K562 (cell line): Measurements from ENCODE around the gene TERB1. TPM values are rescaled to one million over a fixed set of nuclear protein-coding genes. Genes with fewer than 3 reads are reported as not detected.
A peak's percentile ranks its signal among the peaks of the same experiment; 100 is the strongest.

ENCODE experiments used
- C11orf30 ChIP-seq: fragments of 450-650 bp; IDR thresholded peaks from 2 replicates; pipeline ENCODE4 v1.6.1; 2016; ENCODE audit warnings: low read depth, mild to moderate bottlenecking
- CBFB ChIP-seq: sonication (generic); formaldehyde crosslinking; IDR thresholded peaks from 2 replicates; pipeline ENCODE4 v1.4.0; 2020; ENCODE audit warnings: mild to moderate bottlenecking, missing genetic modification reagents
- CLOCK ChIP-seq: fragments of 250-450 bp; sonication (Bioruptor Pico); IDR thresholded peaks from 2 replicates; pipeline ENCODE4 v1.4.0; 2020; ENCODE audit warnings: mild to moderate bottlenecking, moderate library complexity, borderline replicate concordance
- EP400 ChIP-seq: fragments of 450-650 bp; IDR thresholded peaks from 2 replicates; pipeline ENCODE4 v1.6.1; 2017; ENCODE audit warnings: antibody characterized with exemption, mild to moderate bottlenecking, moderate library complexity
- ERF ChIP-seq: fragments of 450-650 bp; formaldehyde crosslinking; IDR thresholded peaks from 2 replicates; pipeline ENCODE4 v1.4.0; 2020; ENCODE audit warnings: mild to moderate bottlenecking, mixed read lengths
- GATAD2B ChIP-seq: fragments of 450-650 bp; IDR thresholded peaks from 2 replicates; pipeline ENCODE4 v1.6.1; 2017; ENCODE audit warnings: mild to moderate bottlenecking, borderline replicate concordance
- HLTF ChIP-seq: fragments of 450-650 bp; IDR thresholded peaks from 2 replicates; pipeline ENCODE4 v1.6.1; 2016
- KLF13 ChIP-seq: fragments of 450-650 bp; IDR thresholded peaks from 2 replicates; pipeline ENCODE4 v1.6.1; 2016; ENCODE audit warnings: missing genetic modification characterization, low read depth, mild to moderate bottlenecking, missing compliant biosample characterization, moderate library complexity, borderline replicate concordance
- MITF ChIP-seq: IDR thresholded peaks from 2 replicates; pipeline ENCODE4 v1.6.1; 2014; ENCODE audit warnings: antibody characterized with exemption
- MNT ChIP-seq, 2 experiments: fragments of 450-650 bp; conservative IDR thresholded peaks; 2 replicates each; pipeline ENCODE4 v1.6.1; 2017; ENCODE audit warnings: mild to moderate bottlenecking in 2 of 2, moderate library complexity in 2 of 2
- PKNOX1 ChIP-seq: fragments of 450-650 bp; IDR thresholded peaks from 2 replicates; pipeline ENCODE4 v1.6.1; 2016
- THAP12 ChIP-seq: fragments of 250-450 bp; sonication (Bioruptor Pico); IDR thresholded peaks from 2 replicates; pipeline ENCODE4 v1.9.0; 2021; ENCODE audit warnings: mild to moderate bottlenecking, inconsistent platforms
- ZNF184 ChIP-seq: sonication (generic); formaldehyde crosslinking; IDR thresholded peaks from 2 replicates; pipeline ENCODE4 v1.5.0; 2020; ENCODE audit warnings: missing genetic modification reagents
- ZNF3 ChIP-seq: fragments of 250-450 bp; sonication (Bioruptor Pico); IDR thresholded peaks from 2 replicates; pipeline ENCODE4 v1.5.0; 2021; ENCODE audit warnings: mild to moderate bottlenecking, moderate library complexity
- ZNF41 ChIP-seq: fragments of 250-450 bp; sonication (Bioruptor Pico); conservative IDR thresholded peaks from 2 replicates; pipeline ENCODE4 v1.4.0; 2020; ENCODE audit warnings: mild to moderate bottlenecking
- polyA plus RNA-seq, 8 experiments: library from polyadenylated mRNA; depleted of rRNA in 4 of 8; stranded (reverse) in 5 of 8; unstranded in 3 of 8; fragments of >200 nt; fragmentation: Nextera tagmentation in 2 of 8; fragmentation: Illumina TruSeq in 1 of 8; extraction: Ambion mirVana in 2 of 8; extraction: Trizol in 1 of 8; gene quantifications; 2 replicates each; pipeline versions ENCODE4 v1.2.1 to v1.2.3, GENCODE V29; 2011 to 2014; ENCODE audit warnings: inconsistent platforms in 1 of 8, missing spikeins in 1 of 8
- total RNA-seq, 7 experiments: library from RNA; depleted of rRNA in 6 of 7; stranded (reverse); fragments of >200 nt in 6 of 7; fragmentation: Illumina TruSeq in 2 of 7; extraction: Trizol in 2 of 7; gene quantifications; 2 replicates each; pipeline versions ENCODE4 v1.2.1 to v1.2.3, GENCODE V29; 2011 to 2021; ENCODE audit warnings: low replicate concordance in 1 of 7

Gene TERB1
- total and polyA plus RNA-seq, 9 of the 15 experiments (the other 6 are each of a cell fraction or from before 2014, with no cell fraction given): not detected

- TF ChIP-seq PKNOX1: no peak
- TF ChIP-seq KLF13 (tag): no peak
- TF ChIP-seq ERF (CRISPR knock-in tag): peak; percentile 80; the same call in 1 of the 2 replicates
- no peak for TF ChIP-seq HLTF
- TF ChIP-seq ZNF3: no peak
- peak; percentile 41; the same call in 1 of the 2 replicates for TF ChIP-seq EP400
- no peak for TF ChIP-seq CLOCK (CRISPR knock-in tag)
- TF ChIP-seq ZNF184 (CRISPR knock-in tag): no peak
- TF ChIP-seq GATAD2B: peak; percentile 98
- no peak for TF ChIP-seq CBFB (CRISPR knock-in tag)
- peak in 1 of 2 experiments; percentile 38; a peak in 2 of 4 replicates for TF ChIP-seq MNT (conservative IDR thresholded peaks at IDR 0.05)
- no peak for TF ChIP-seq C11orf30
- TF ChIP-seq ZNF41 (CRISPR knock-in tag): 0 out of 2 replicates have a peak, but pooled peaks have one; percentile 6
- peak; percentile 62; the same call in 1 of the 2 replicates for TF ChIP-seq THAP12 (CRISPR knock-in tag)
- no peak for TF ChIP-seq MITF
Observed at GRCh38 chr16:66751303-66751991, 49.9 kb downstream of the TERB1 start, which contains the start of gene DYNC1LI2 (continued).
